Lower lobe of right lung (tissue), 2 donors: ENCODE data around the gene RGS6. TPM values are rescaled to one million over a fixed set of nuclear protein-coding genes. Genes with fewer than 3 reads are reported as not detected.

Experiments
- ATAC-seq, 2 donors: fragments of 200-7000 bp; cut with Tn5 transposase; one replicate each; pipeline ENCODE4 v1.9.1; 2020 to 2022; ENCODE audit warnings: mild to moderate bottlenecking in 2 of 2, moderate library complexity in 2 of 2
- DNase-seq: peaks from one replicate; pipeline ENCODE4 v3.0.0-alpha.2; 2020
- H3K27ac ChIP-seq: fragments of 200-600 bp; one replicate; pipeline ENCODE4 v1.8.0; 2022
- H3K27me3 ChIP-seq: fragments of 200-600 bp; one replicate; pipeline ENCODE4 v1.8.0; 2022; ENCODE audit warnings: low read depth
- H3K36me3 ChIP-seq: fragments of 200-600 bp; one replicate; pipeline ENCODE4 v1.8.0; 2022; ENCODE audit warnings: mild to moderate bottlenecking
- H3K4me1 ChIP-seq: fragments of 200-600 bp; one replicate; pipeline ENCODE4 v1.8.0; 2022
- H3K4me3 ChIP-seq: fragments of 200-600 bp; one replicate; pipeline ENCODE4 v1.8.0; 2022; ENCODE audit warnings: mild to moderate bottlenecking
- H3K9me3 ChIP-seq: fragments of 200-600 bp; one replicate; pipeline ENCODE4 v1.8.0; 2022
- intact Hi-C: fragments of 100-400 bp; cut with DNase I; formaldehyde crosslinking; loops from one replicate; pipeline ENCODE4 v1.11.0; 2022
- total RNA-seq: library from RNA; stranded (reverse); fragmentation: NEBNext Ultra II Directional; extraction: Animal tissue kit (Norgen Biotek cat#: 25700); gene quantifications from one replicate; pipeline ENCODE4 v1.2.1, GENCODE V29; 2021
- TF ChIP-seq, protein P1 (sequence below): fragments of 200-600 bp; IDR thresholded peaks from one replicate; pipeline ENCODE4 v1.8.0; 2022; ENCODE audit warnings: antibody characterized with exemption, mild to moderate bottlenecking
- donor health status: DM: no; HTN: yes; CAD: no; lungs with severe emphysema.

The RGS6 gene
- total RNA-seq, 1 donor from 2014 or later, result 2.5 TPM

DNA sequence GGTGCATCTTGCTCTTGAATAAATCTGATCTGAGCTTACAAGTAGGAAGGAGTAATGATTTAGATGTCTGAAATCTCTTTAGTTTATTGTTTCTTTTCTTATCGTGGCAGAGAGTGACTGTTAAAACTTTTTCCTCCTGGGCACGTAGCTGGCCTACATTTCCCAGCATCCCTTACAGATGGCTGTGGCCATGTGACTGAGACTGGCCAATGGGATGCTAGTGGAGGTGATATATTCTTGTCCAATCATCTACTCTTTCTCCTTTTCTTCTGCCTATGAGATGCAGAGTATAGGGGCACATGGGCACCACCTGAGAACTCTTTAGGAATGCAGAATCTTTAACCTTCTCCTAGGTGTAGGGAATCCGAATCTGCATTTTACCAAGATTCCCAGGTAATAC, 237.3 kb downstream of the RGS6 start:
- TF ChIP-seq, protein P1, sequence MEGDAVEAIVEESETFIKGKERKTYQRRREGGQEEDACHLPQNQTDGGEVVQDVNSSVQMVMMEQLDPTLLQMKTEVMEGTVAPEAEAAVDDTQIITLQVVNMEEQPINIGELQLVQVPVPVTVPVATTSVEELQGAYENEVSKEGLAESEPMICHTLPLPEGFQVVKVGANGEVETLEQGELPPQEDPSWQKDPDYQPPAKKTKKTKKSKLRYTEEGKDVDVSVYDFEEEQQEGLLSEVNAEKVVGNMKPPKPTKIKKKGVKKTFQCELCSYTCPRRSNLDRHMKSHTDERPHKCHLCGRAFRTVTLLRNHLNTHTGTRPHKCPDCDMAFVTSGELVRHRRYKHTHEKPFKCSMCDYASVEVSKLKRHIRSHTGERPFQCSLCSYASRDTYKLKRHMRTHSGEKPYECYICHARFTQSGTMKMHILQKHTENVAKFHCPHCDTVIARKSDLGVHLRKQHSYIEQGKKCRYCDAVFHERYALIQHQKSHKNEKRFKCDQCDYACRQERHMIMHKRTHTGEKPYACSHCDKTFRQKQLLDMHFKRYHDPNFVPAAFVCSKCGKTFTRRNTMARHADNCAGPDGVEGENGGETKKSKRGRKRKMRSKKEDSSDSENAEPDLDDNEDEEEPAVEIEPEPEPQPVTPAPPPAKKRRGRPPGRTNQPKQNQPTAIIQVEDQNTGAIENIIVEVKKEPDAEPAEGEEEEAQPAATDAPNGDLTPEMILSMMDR, result no peak
- H3K27me3 ChIP-seq, result no peaks in the 10 kb centered on the region
- intact Hi-C loops, result no loop called here
- H3K4me3 ChIP-seq, result no peak overlapping the region
- no peaks in the 10 kb centered on the region for H3K4me1 ChIP-seq
- H3K9me3 ChIP-seq, result no peaks in the 10 kb centered on the region
- no peaks in the 10 kb centered on the region for H3K36me3 ChIP-seq
- ATAC-seq, result no peak
- no peak for DNase-seq
- H3K27ac ChIP-seq, result no peak overlapping the region

DNA sequence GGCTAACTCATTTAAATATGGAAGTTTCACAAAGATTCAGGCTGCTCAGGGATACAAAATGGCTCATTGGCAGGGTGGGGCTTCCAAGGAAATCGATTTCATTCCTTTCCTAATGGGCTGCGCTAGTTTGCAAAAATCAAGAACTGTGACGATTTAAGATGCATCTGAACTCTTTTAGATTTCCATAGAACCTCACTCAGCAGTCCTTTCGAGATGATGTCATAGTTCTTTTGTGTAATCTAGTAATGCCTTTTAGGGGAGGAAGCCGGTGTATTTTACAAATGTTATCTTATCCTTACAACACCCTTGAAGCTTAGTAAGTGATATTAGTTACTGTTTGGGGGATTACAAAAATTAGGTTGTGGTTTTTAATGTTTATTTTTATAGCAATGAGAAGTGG, 239.8 kb downstream of the RGS6 start:
- Histone ChIP-seq H3K36me3 (no peaks in the 10 kb centered on the region), H3K4me3 (no peak overlapping the region), H3K27me3 (no peaks in the 10 kb centered on the region), H3K9me3 (no peaks in the 10 kb centered on the region), H3K4me1 (no peaks in the 10 kb centered on the region), H3K27ac (no peak overlapping the region)
- DNase-seq (no peak), ATAC-seq (no peak)
- intact Hi-C loops, result no loop called here
- TF ChIP-seq, protein P1, result no peak

DNA sequence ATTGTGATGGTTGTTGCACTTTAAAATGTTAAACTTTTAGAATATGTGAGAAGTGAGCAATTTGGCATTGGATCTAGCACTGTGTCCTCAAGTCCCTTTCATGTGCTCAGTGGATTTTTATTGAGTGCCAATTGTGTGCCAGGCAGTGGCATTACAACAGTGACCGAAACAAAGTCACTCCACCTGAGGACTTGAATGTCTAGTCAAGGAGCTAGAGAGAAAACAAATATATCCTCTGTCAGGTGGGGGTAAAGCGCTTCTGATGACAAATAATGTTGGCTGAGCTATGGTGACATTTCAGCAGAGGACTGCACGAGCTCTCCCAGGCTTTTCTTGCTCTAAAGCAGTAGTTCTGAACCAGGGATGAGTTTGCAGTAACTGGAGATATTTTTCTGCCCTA, 240.4 kb downstream of the RGS6 start:
- DNase-seq (no peak), ATAC-seq (no peak)
- H3K27ac ChIP-seq, result no peak overlapping the region
- no peaks in the 10 kb centered on the region for H3K9me3 ChIP-seq
- intact Hi-C loops, result no loop called here
- no peaks in the 10 kb centered on the region for H3K4me1 ChIP-seq
- H3K27me3 ChIP-seq, result no peaks in the 10 kb centered on the region
- TF ChIP-seq, protein P1, result no peak
- no peaks in the 10 kb centered on the region for H3K36me3 ChIP-seq
- H3K4me3 ChIP-seq, result no peak overlapping the region

DNA sequence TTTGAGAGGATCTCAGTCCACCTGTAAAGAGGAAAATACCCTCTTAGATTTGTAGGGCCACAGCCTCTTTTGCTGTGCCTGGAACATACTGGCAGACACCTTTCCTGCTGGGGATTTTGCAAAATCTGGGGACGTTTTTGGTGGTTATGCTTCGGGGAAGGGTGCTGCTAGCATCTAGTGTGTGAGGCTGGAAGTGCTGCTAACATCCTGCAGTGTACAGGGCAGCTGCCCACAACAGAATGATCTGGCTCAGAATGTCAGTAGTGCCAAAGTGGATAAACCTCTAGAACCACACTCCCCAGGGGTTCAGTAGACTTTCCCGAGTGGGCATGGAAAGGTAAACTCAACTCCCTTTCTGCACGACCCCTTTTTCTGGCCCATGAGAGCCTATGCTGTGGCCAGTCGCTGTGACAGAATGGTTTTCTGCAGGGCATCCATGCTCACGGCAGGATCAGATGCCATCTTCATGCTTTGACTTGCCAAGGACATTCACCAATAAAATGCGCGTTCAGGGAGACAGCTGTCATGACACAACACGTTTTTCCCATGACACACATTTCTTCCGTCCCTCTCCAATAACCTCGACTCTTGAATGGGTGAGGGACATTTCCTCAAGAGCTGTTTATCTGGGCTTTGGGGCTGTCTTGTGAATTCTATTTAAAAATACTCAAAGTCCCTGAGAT, 240.9 kb downstream of the RGS6 start:
- no peak overlapping the region for H3K4me3 ChIP-seq
- H3K9me3 ChIP-seq, result no peaks in the 10 kb centered on the region
- no peak for DNase-seq
- no peak overlapping the region for H3K27ac ChIP-seq
- no peak for ATAC-seq
- intact Hi-C loops, result no loop called here
- no peaks in the 10 kb centered on the region for H3K36me3 ChIP-seq
- TF ChIP-seq, protein P1, result no peak
- H3K27me3 ChIP-seq, result no peaks in the 10 kb centered on the region
- no peaks in the 10 kb centered on the region for H3K4me1 ChIP-seq

DNA sequence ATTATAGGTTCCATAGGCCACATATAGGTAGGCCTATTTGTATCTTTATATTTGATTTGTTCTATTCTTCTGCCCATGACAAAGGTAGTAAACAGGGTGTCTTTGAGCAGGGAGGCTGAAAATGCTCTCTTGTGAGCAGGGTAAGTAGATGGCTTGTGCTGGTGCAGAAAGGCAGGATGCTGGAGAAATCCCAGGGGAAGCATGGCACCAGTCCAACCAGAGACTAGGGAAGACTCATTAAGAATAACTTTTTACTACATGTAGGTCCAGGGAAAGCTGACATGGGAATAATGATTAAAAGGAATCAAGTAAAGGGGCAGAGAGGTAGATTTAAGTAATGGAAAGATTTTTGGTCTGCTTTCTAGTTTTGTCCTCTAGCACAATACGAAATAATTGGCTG, 245.0 kb downstream of the RGS6 start:
- TF ChIP-seq, protein P1, result no peak
- ATAC-seq (no peak), DNase-seq (no peak)
- Histone ChIP-seq H3K4me1 (no peaks in the 10 kb centered on the region), H3K27me3 (no peaks in the 10 kb centered on the region), H3K27ac (no peak overlapping the region), H3K9me3 (no peaks in the 10 kb centered on the region), H3K4me3 (no peak overlapping the region), H3K36me3 (no peaks in the 10 kb centered on the region)
- intact Hi-C loops, result no loop called here
